ENCODE results near the gene NDUFV3. TPM values are rescaled to one million over a fixed set of nuclear protein-coding genes. Genes with fewer than 3 reads are reported as not detected.

Gene NDUFV3
- total RNA-seq, 4 donors from 2014 or later, result 96.4 to 109 (median 97.7) TPM

DNA sequence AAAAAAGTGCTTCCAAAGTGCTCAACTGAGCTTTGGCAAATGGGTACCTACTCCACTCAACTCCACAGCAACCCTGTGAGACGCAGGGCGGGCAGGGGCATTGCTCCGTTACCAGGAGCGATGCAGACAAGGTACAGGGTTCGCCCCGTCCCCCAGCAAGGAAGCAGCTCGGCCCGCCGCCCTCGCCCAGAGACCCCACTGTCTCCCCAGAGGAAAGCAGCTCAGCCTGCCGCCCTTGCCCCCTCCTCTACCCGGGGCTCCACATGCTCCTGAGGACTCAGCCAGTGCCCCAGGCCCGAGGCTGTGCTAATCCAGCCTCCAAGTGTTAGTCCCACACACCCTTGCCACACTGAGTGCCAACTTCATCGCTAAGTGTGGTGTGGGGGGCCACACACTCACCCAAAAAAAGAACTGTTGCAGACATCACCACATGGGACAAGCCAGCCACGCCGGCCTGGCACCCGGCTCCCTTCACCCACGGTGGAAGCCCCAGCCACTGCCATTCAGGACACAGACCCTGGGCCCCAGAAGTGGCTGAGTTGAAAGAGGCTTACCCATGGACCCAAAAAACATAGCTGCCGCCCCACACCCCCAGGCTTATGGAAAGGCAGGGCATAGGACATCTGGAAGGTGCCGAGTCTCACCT lies 40.1 kb upstream of the NDUFV3 start:
- Histone ChIP-seq H3K27ac (no peak overlapping the region), H3K4me3 (no peak overlapping the region), H3K36me3 (peaks cover 0 to 77% of the 10 kb centered on the region in 2 donors), H3K9me3 (no peaks in the 10 kb centered on the region), H3K4me1 (no peaks in the 10 kb centered on the region), H3K27me3 (no peaks in the 10 kb centered on the region)
- TF ChIP-seq POLR2A (IDR thresholded peaks at IDR 0.05), result no peak
- ATAC-seq (no peak), DNase-seq (no peak)
- in situ Hi-C loops (cut with MboI; ENCODE audit: low sequenced_read_pairs in 4 of 4), result no loop called here
- intact Hi-C loops (cut with DNase I; ENCODE audit: low total_unique reads), result no loop called here

DNA sequence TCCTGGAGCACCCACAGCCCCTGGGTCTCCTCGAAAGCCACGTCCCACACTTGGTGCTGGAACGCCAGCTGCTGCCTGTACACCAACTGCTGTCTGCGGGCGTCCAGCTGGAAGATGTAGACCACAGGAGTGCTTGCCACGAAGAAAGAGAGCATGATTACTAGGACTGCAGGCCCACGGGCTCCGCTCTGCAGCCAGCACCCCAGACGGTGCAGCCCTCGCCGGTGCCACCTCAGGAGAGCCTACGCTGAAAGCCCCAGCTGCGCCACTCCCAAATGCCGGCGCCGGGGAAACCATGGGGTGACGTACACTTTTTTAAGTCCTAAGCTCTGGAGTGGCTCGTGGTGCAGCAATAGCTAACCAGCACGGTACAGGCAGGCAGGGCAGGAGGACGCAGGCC lies 39.5 kb upstream of the NDUFV3 start:
- intact Hi-C loops (cut with DNase I; ENCODE audit: low total_unique reads) (no loop called here), in situ Hi-C loops (cut with MboI; ENCODE audit: low sequenced_read_pairs in 4 of 4) (no loop called here)
- Histone ChIP-seq H3K27ac (no peak overlapping the region), H3K36me3 (peaks cover 0 to 77% of the 10 kb centered on the region in 2 donors), H3K4me3 (no peak overlapping the region), H3K9me3 (no peaks in the 10 kb centered on the region), H3K4me1 (no peaks in the 10 kb centered on the region), H3K27me3 (no peaks in the 10 kb centered on the region)
- DNase-seq, result no peak
- ATAC-seq, result no peak
- TF ChIP-seq POLR2A (IDR thresholded peaks at IDR 0.05), result no peak
- TF ChIP-seq, protein P1, sequence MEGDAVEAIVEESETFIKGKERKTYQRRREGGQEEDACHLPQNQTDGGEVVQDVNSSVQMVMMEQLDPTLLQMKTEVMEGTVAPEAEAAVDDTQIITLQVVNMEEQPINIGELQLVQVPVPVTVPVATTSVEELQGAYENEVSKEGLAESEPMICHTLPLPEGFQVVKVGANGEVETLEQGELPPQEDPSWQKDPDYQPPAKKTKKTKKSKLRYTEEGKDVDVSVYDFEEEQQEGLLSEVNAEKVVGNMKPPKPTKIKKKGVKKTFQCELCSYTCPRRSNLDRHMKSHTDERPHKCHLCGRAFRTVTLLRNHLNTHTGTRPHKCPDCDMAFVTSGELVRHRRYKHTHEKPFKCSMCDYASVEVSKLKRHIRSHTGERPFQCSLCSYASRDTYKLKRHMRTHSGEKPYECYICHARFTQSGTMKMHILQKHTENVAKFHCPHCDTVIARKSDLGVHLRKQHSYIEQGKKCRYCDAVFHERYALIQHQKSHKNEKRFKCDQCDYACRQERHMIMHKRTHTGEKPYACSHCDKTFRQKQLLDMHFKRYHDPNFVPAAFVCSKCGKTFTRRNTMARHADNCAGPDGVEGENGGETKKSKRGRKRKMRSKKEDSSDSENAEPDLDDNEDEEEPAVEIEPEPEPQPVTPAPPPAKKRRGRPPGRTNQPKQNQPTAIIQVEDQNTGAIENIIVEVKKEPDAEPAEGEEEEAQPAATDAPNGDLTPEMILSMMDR (IDR thresholded peaks at IDR 0.05 in 4 of 5, conservative IDR thresholded peaks at IDR 0.05 in 1 of 5), result no peak

- Histone ChIP-seq H3K27me3 (no peaks in the 10 kb centered on the region), H3K4me3 (no peak overlapping the region), H3K4me1 (no peaks in the 10 kb centered on the region), H3K27ac (no peak overlapping the region), H3K9me3 (no peaks in the 10 kb centered on the region), H3K36me3 (peaks cover 0 to 78% of the 10 kb centered on the region in 2 donors)
- DNase-seq (no peak), ATAC-seq (no peak)
- TF ChIP-seq, protein P1 (IDR thresholded peaks at IDR 0.05 in 4 of 5, conservative IDR thresholded peaks at IDR 0.05 in 1 of 5), result no peak
- no peak for TF ChIP-seq POLR2A (IDR thresholded peaks at IDR 0.05)
- in situ Hi-C loops (cut with MboI; ENCODE audit: low sequenced_read_pairs in 4 of 4) (no loop called here), intact Hi-C loops (cut with DNase I; ENCODE audit: low total_unique reads) (no loop called here)
Measured at GRCh38 chr21:42854246-42855010, 38.7 kb upstream of the NDUFV3 start.

GRCh38 chr21:42855171-42855936 lies 37.8 kb upstream of the NDUFV3 start:
- Histone ChIP-seq H3K9me3 (no peaks in the 10 kb centered on the region), H3K27ac (no peak overlapping the region), H3K4me1 (no peaks in the 10 kb centered on the region), H3K4me3 (no peak overlapping the region), H3K36me3 (peaks cover 0 to 78% of the 10 kb centered on the region in 2 donors), H3K27me3 (no peaks in the 10 kb centered on the region)
- TF ChIP-seq, protein P1 (IDR thresholded peaks at IDR 0.05 in 4 of 5, conservative IDR thresholded peaks at IDR 0.05 in 1 of 5), result no peak
- TF ChIP-seq POLR2A (IDR thresholded peaks at IDR 0.05), result no peak
- no peak for ATAC-seq
- intact Hi-C loops (cut with DNase I; ENCODE audit: low total_unique reads) (no loop called here), in situ Hi-C loops (cut with MboI; ENCODE audit: low sequenced_read_pairs in 4 of 4) (no loop called here)
- no peak for DNase-seq

DNA sequence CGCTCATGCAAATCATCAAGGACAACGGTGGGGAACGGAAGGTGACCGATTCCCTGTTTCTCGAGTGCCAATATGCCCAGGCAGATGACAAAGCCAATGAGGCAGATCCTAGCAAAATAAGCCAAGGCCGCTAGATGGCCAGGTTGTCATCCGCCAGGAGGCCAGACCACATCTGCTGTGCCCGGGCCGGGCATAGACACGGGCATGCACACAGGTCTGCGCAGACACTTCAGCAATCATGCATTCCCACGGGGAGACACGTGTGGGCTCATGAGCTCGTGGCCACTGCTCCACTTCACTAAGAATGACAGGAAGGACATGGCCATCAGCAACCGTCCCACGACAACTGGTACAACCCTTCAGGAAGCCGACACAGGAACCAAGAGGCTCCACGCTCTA lies 37.2 kb upstream of the NDUFV3 start:
- Histone ChIP-seq H3K9me3 (no peaks in the 10 kb centered on the region), H3K4me1 (no peaks in the 10 kb centered on the region), H3K4me3 (no peak overlapping the region), H3K27me3 (no peaks in the 10 kb centered on the region), H3K36me3 (peaks cover 0 to 79% of the 10 kb centered on the region in 2 donors), H3K27ac (no peak overlapping the region)
- ATAC-seq (no peak), DNase-seq (no peak)
- no peak for TF ChIP-seq POLR2A (IDR thresholded peaks at IDR 0.05)
- TF ChIP-seq, protein P1 (IDR thresholded peaks at IDR 0.05 in 4 of 5, conservative IDR thresholded peaks at IDR 0.05 in 1 of 5), result no peak
- in situ Hi-C loops (cut with MboI; ENCODE audit: low sequenced_read_pairs in 4 of 4) (no loop called here), intact Hi-C loops (cut with DNase I; ENCODE audit: low total_unique reads) (no loop called here)
